HL-60 (cell line): ENCODE results near the gene MUC3A.

Experiments
- DNase-seq, 2 experiments: peaks; one replicate each; pipeline ENCODE4 v3.0.0-alpha.2; 2010 to 2020; ENCODE audit warnings: low read depth in 1 of 2, low spot score in 1 of 2
- H3K27ac ChIP-seq: fragments of 250-450 bp; sonication (Bioruptor Pico); replicated peaks from 2 replicates; pipeline ENCODE4 v1.5.1; 2020; ENCODE audit warnings: mild to moderate bottlenecking, moderate library complexity
- H3K27me3 ChIP-seq: fragments of 250-450 bp; sonication (Bioruptor Pico); 2 replicates; pipeline ENCODE4 v1.5.1; 2021; ENCODE audit warnings: mild to moderate bottlenecking, moderate library complexity; ENCODE audit not compliant: insufficient read depth, poor library complexity, severe bottlenecking
- H3K4me3 ChIP-seq: replicated peaks from 2 replicates; pipeline ENCODE4 v1.5.1; 2011; ENCODE audit warnings: mild to moderate bottlenecking, control low read depth, low read length; ENCODE audit not compliant: insufficient read depth
- CTCF ChIP-seq: IDR thresholded peaks from one replicate; pipeline ENCODE4 v1.5.1; 2011; ENCODE audit warnings: low read length, control low read depth, inconsistent platforms; ENCODE audit not compliant: insufficient read depth
- GABPA ChIP-seq: IDR thresholded peaks from 2 replicates; pipeline ENCODE4 v1.6.1; 2012; ENCODE audit warnings: low read depth
- POLR2AphosphoS5 ChIP-seq: IDR thresholded peaks from 2 replicates; pipeline ENCODE4 v1.6.1; 2012; ENCODE audit warnings: low read depth
- SPI1 ChIP-seq: IDR thresholded peaks from 2 replicates; pipeline ENCODE4 v1.6.1; 2012; ENCODE audit warnings: low read depth, mild to moderate bottlenecking, borderline replicate concordance
- TF ChIP-seq, protein P1 (sequence below): IDR thresholded peaks from 2 replicates; pipeline ENCODE4 v1.6.1; 2012; ENCODE audit warnings: low read depth; ENCODE audit not compliant: insufficient replicate concordance

MUC3A gene

DNA sequence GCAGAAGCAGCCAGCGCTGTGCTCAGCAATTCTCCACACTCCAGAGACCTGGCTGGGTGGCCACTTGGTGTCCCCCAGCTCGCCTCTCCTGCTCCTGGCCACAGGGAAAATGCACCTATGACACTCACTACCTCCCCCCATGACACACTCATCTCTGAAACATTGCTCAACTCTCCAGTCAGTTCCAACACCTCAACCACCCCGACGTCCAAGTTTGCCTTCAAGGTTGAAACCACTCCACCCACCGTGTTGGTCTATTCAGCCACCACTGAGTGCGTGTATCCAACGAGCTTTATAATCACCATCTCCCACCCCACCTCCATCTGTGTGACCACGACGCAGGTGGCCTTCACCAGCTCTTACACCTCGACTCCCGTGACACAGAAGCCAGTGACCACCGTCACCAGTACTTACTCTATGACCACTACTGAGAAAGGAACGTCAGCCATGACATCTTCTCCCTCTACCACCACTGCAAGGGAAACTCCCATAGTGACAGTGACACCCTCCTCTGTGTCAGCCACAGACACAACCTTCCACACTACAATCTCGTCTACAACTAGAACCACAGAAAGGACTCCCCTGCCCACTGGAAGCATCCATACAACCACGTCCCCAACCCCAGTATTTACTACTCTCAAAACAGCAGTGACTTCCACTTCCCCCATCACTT lies 2.7 kb downstream of the MUC3A start:
- no peak for DNase-seq
- H3K27me3 ChIP-seq, result peaks cover 24% of the 10 kb centered on the region
- no peak overlapping the region for H3K4me3 ChIP-seq
- H3K27ac ChIP-seq, result no peak overlapping the region
- TF ChIP-seq GABPA, result no peak
- TF ChIP-seq, protein P1, sequence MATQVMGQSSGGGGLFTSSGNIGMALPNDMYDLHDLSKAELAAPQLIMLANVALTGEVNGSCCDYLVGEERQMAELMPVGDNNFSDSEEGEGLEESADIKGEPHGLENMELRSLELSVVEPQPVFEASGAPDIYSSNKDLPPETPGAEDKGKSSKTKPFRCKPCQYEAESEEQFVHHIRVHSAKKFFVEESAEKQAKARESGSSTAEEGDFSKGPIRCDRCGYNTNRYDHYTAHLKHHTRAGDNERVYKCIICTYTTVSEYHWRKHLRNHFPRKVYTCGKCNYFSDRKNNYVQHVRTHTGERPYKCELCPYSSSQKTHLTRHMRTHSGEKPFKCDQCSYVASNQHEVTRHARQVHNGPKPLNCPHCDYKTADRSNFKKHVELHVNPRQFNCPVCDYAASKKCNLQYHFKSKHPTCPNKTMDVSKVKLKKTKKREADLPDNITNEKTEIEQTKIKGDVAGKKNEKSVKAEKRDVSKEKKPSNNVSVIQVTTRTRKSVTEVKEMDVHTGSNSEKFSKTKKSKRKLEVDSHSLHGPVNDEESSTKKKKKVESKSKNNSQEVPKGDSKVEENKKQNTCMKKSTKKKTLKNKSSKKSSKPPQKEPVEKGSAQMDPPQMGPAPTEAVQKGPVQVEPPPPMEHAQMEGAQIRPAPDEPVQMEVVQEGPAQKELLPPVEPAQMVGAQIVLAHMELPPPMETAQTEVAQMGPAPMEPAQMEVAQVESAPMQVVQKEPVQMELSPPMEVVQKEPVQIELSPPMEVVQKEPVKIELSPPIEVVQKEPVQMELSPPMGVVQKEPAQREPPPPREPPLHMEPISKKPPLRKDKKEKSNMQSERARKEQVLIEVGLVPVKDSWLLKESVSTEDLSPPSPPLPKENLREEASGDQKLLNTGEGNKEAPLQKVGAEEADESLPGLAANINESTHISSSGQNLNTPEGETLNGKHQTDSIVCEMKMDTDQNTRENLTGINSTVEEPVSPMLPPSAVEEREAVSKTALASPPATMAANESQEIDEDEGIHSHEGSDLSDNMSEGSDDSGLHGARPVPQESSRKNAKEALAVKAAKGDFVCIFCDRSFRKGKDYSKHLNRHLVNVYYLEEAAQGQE, result no peak

GRCh38 chr7:100952641-100953040 lies 3.3 kb downstream of the MUC3A start:
- no peak overlapping the region for H3K4me3 ChIP-seq
- H3K27me3 ChIP-seq, result peaks cover 24% of the 10 kb centered on the region
- TF ChIP-seq SPI1, result no peak
- no peak for TF ChIP-seq CTCF
- TF ChIP-seq POLR2AphosphoS5, result no peak
- TF ChIP-seq GABPA, result no peak
- TF ChIP-seq, protein P1, result no peak
- no peak overlapping the region for H3K27ac ChIP-seq
- DNase-seq, result no peak

DNA sequence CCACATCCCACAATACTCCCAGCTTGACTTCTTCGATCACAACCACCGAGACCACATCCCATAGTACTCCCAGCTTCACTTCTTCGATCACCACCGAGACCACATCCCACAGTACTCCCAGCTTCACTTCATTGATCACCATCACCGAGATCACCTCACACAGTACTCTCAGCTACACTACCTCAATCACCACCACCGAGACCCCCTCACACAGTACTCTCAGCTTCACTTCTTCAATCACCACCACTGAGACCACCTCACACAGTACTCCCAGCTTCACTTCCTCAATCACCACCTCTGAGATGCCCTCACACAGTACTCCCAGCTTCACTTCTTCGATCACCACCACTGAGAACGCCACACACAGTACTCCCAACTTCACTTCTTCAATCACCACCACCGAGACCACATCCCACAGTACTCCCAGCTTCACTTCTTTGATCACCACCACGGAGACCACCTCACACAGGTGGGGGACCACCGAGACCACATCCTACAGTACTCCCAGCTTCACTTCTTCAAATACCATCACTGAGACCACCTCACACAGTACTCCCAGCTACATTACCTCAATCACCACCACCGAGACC lies 8.6 kb downstream of the MUC3A start:
- peaks cover 5% of the 10 kb centered on the region for H3K27me3 ChIP-seq
- no peak for DNase-seq
- H3K27ac ChIP-seq, result no peak overlapping the region
- no peak overlapping the region for H3K4me3 ChIP-seq
- TF ChIP-seq CTCF (no peak), SPI1 (no peak), GABPA (no peak), POLR2AphosphoS5 (no peak)
- TF ChIP-seq, protein P1, result no peak
